Stimulated activated CD8-positive, alpha-beta memory T cell treated with anti-CD3 and anti-CD28 coated beads, Interleukin-15, amount 100 ng/mL, for 1 hour (primary cell): Measurements from ENCODE around the gene NUTM2D.
"Not testable (repeated sequence)": the region's sequence is repeated elsewhere in the genome, so short reads cannot be mapped to it uniquely, and the experiment has no call there.

Experiments
- DNase-seq: peaks from one replicate; pipeline ENCODE4 v3.0.0-alpha.2; 2020; ENCODE audit warnings: low read depth

NUTM2D gene

GRCh38 chr10:87369514-87370112 is 12.1 kb downstream of the NUTM2D start:
- not testable (repeated sequence) for DNase-seq

- DNase-seq, result not testable (repeated sequence)
These were observed 16.5 kb downstream of the NUTM2D start for GRCh38 chr10:87374091-87374490.

- not testable (repeated sequence) for DNase-seq
These were observed 21.6 kb downstream of the NUTM2D start for GRCh38 chr10:87379115-87379514.

GRCh38 chr10:87383149-87383857 is 25.8 kb downstream of the NUTM2D start:
- DNase-seq, result not testable (repeated sequence)

- not testable (repeated sequence) for DNase-seq
These were observed 26.7 kb downstream of the NUTM2D start for GRCh38 chr10:87384283-87384682.

GRCh38 chr10:87385762-87386360 is 28.3 kb downstream of the NUTM2D start:
- DNase-seq, result not testable (repeated sequence)

- DNase-seq, result not testable (repeated sequence)
These were observed 33.8 kb downstream of the NUTM2D start for GRCh38 chr10:87391360-87391759.

GRCh38 chr10:87396206-87396605 is 38.7 kb downstream of the NUTM2D start:
- DNase-seq, result not testable (repeated sequence)

- DNase-seq, result not testable (repeated sequence)
These were observed 40.9 kb downstream of the NUTM2D start for GRCh38 chr10:87398436-87398835.

- not testable (repeated sequence) for DNase-seq
These were observed 50.2 kb downstream of the NUTM2D start for GRCh38 chr10:87407516-87408467.

- DNase-seq, result not testable (repeated sequence)
These were observed 56.4 kb downstream of the NUTM2D start for GRCh38 chr10:87413921-87414320.
